SK-N-SH (cell line): ENCODE data around the gene KEL. TPM values are rescaled to one million over a fixed set of nuclear protein-coding genes. Genes with fewer than 3 reads are reported as not detected.

Experiments
- CTCF ChIA-PET: fragments of 300-600, 350-600 bp; formaldehyde crosslinking; extraction: SDS; loops from one replicate; lab custom pipeline; 2021; lab: Yijun Ruan, JAX
- POLR2A ChIA-PET: fragments of 350-600 bp; sonication (Branson Sonifier 250); formaldehyde crosslinking; extraction: SDS; loops from one replicate; lab custom pipeline; 2020; ENCODE audit warnings: antibody characterized with exemption, inconsistent platforms; lab: Yijun Ruan, JAX
- DNase-seq: peaks from one replicate; pipeline ENCODE4 v3.0.0; 2012
- H2AFZ ChIP-seq: fragments of 200-600 bp; sonication (generic); 2 replicates; pipeline ENCODE4 v1.8.1; 2016; ENCODE audit warnings: antibody characterized with exemption, mild to moderate bottlenecking, low read depth
- H3F3A ChIP-seq: fragments of 200-600 bp; sonication (generic); replicated peaks from 2 replicates; pipeline ENCODE3; 2016; ENCODE audit warnings: antibody characterized with exemption, mild to moderate bottlenecking; ENCODE audit not compliant: insufficient read depth
- H3K27ac ChIP-seq, 2 experiments: fragments of 200-500 bp in 1 of 2; fragments of 200-600 bp in 1 of 2; sonication (Bioruptor generic) in 1 of 2; sonication (generic), shearing (Covaris generic) in 1 of 2; 2 replicates each; pipeline versions ENCODE4 v1.5.1 to v1.6.1; 2014 to 2016; ENCODE audit warnings: low read depth in 2 of 2, inconsistent platforms in 1 of 2, low read length in 1 of 2, mild to moderate bottlenecking in 1 of 2, mixed read lengths in 1 of 2
- H3K27me3 ChIP-seq: fragments of 200-600 bp; sonication (generic), shearing (Covaris generic); 2 replicates; pipeline ENCODE4 v1.6.1; 2016; ENCODE audit warnings: mixed run types; ENCODE audit not compliant: insufficient read depth
- H3K36me3 ChIP-seq, 2 experiments: fragments of 200-500 bp in 1 of 2; fragments of 200-600 bp in 1 of 2; sonication (Bioruptor generic) in 1 of 2; sonication (generic) in 1 of 2; replicated peaks in 1 of 2; 2 replicates each; pipeline versions ENCODE3 to v1.5.1; 2014 to 2016; ENCODE audit warnings: low read length in 1 of 2, mild to moderate bottlenecking in 1 of 2; ENCODE audit not compliant: insufficient read depth in 2 of 2, control insufficient read depth in 1 of 2
- H3K4me1 ChIP-seq, 2 experiments: fragments of 200-500 bp in 1 of 2; fragments of 200-600 bp in 1 of 2; sonication (Bioruptor generic) in 1 of 2; sonication (generic), shearing (Covaris generic) in 1 of 2; 2 replicates each; pipeline versions ENCODE4 v1.5.1 to v1.6.1; 2014 to 2016; ENCODE audit warnings: low read depth in 1 of 2, low read length in 1 of 2, mixed run types in 1 of 2; ENCODE audit not compliant: insufficient read depth in 2 of 2, control insufficient read depth in 1 of 2
- H3K4me2 ChIP-seq: fragments of 200-600 bp; sonication (generic), shearing (Covaris generic); 2 replicates; pipeline ENCODE4 v1.6.1; 2017; ENCODE audit warnings: mixed run types
- H3K4me3 ChIP-seq, 2 experiments: fragments of 200-500 bp in 1 of 2; fragments of 200-600 bp in 1 of 2; sonication (Bioruptor generic) in 1 of 2; sonication (generic), shearing (Covaris generic) in 1 of 2; 2 replicates each; pipeline versions ENCODE4 v1.5.1 to v1.8.1; 2014 to 2016; ENCODE audit warnings: low read depth in 2 of 2, inconsistent platforms in 1 of 2, low read length in 1 of 2, mild to moderate bottlenecking in 1 of 2, mixed read lengths in 1 of 2, moderate library complexity in 1 of 2
- H3K79me2 ChIP-seq: fragments of 200-600 bp; sonication (generic); 2 replicates; pipeline ENCODE4 v1.8.1; 2017; ENCODE audit warnings: mild to moderate bottlenecking; ENCODE audit not compliant: insufficient read depth
- H3K9ac ChIP-seq: fragments of 200-600 bp; sonication (generic); 2 replicates; pipeline ENCODE4 v1.6.1; 2017; ENCODE audit warnings: mixed run types
- H3K9me2 ChIP-seq: fragments of 200-600 bp; sonication (generic); 2 replicates; pipeline ENCODE4 v1.6.1; 2017; ENCODE audit warnings: mixed run types
- H3K9me3 ChIP-seq: fragments of 200-600 bp; sonication (generic); 2 replicates; pipeline ENCODE4 v1.6.1; 2017; ENCODE audit warnings: mixed run types, mild to moderate bottlenecking, moderate library complexity
- H4K20me1 ChIP-seq: fragments of 200-600 bp; sonication (generic); 2 replicates; pipeline ENCODE4 v1.6.1; 2017; ENCODE audit warnings: mild to moderate bottlenecking, mixed run types; ENCODE audit not compliant: insufficient read depth
- CHD2 ChIP-seq: fragments of 150-350 bp; IDR thresholded peaks from 2 replicates; pipeline ENCODE4 v1.6.1; 2018; ENCODE audit warnings: low read length; ENCODE audit not compliant: partially characterized antibody
- ELF1 ChIP-seq: IDR thresholded peaks from 2 replicates; pipeline ENCODE4 v1.4.0; 2012
- EP300 ChIP-seq, 2 experiments: IDR thresholded peaks; 2 replicates each; pipeline versions ENCODE4 v1.4.0 to v1.6.1; 2012; ENCODE audit warnings: borderline replicate concordance in 1 of 2, low read depth in 1 of 2, low read length in 1 of 2
- EZH2phosphoT487 ChIP-seq: fragments of 200-600 bp; sonication (generic); IDR thresholded peaks from 2 replicates; pipeline ENCODE4 v1.6.1; 2017; ENCODE audit warnings: low read depth, mixed run types, mild to moderate bottlenecking, antibody characterized with exemption, moderate library complexity, borderline replicate concordance
- FOXJ3 ChIP-seq: sonication (generic); formaldehyde crosslinking; IDR thresholded peaks from 2 replicates; pipeline ENCODE4 v1.5.1; 2020; ENCODE audit warnings: mild to moderate bottlenecking, missing genetic modification reagents
- GABPA ChIP-seq: IDR thresholded peaks from 2 replicates; pipeline ENCODE4 v1.4.0; 2012; ENCODE audit warnings: low read depth, mild to moderate bottlenecking
- JUND ChIP-seq: IDR thresholded peaks from 2 replicates; pipeline ENCODE4 v1.4.0; 2012
- MEF2A ChIP-seq: IDR thresholded peaks from 2 replicates; pipeline ENCODE4 v1.4.0; 2012; ENCODE audit warnings: low read depth, borderline replicate concordance
- MXI1 ChIP-seq: IDR thresholded peaks from 2 replicates; pipeline ENCODE4 v1.6.1; 2012; ENCODE audit warnings: mild to moderate bottlenecking, low read depth, low read length, improper control_type of control experiment
- NRF1 ChIP-seq: IDR thresholded peaks from 2 replicates; pipeline ENCODE4 v1.6.1; 2012; ENCODE audit warnings: low read depth, mild to moderate bottlenecking, low read length
- POLR2AphosphoS5 ChIP-seq: IDR thresholded peaks from 2 replicates; pipeline ENCODE4 v1.6.1; 2012; ENCODE audit warnings: low read depth, low read length
- RCOR1 ChIP-seq: fragments of 150-350 bp; IDR thresholded peaks from 2 replicates; pipeline ENCODE4 v1.6.1; 2017; ENCODE audit warnings: antibody characterized with exemption, low read length
- TAF1 ChIP-seq: IDR thresholded peaks from 2 replicates; pipeline ENCODE4 v1.6.1; 2012; ENCODE audit warnings: low read depth, mild to moderate bottlenecking, low read length, moderate library complexity, borderline replicate concordance
- TCF12 ChIP-seq: IDR thresholded peaks from 2 replicates; pipeline ENCODE4 v1.4.0; 2012
- TEAD4 ChIP-seq: IDR thresholded peaks from 2 replicates; pipeline ENCODE4 v1.4.0; 2012; ENCODE audit warnings: mild to moderate bottlenecking, borderline replicate concordance; ENCODE audit not compliant: insufficient read depth
- YY1 ChIP-seq: IDR thresholded peaks from 2 replicates; pipeline ENCODE4 v1.4.0; 2012; ENCODE audit warnings: low read depth, mild to moderate bottlenecking
- WGBS: methylation state at CpG from one replicate; pipeline ENCODE4 v1.1.6; 2017; ENCODE audit warnings: low lambda C conversion rate; 5-methylcytosine and 5-hydroxymethylcytosine counted together
- polyA plus RNA-seq, 3 experiments: library from polyadenylated mRNA; depleted of rRNA; stranded (reverse); fragments of >200 nt; gene quantifications; 2 replicates each; pipeline ENCODE4 v1.2.3, GENCODE V29; 2012
- TF ChIP-seq, protein P1 (sequence below): IDR thresholded peaks from 2 replicates; pipeline ENCODE4 v1.4.0; 2012; ENCODE audit warnings: low read depth, borderline replicate concordance
- TF ChIP-seq, protein P2 (sequence below): fragments of 200-600 bp; sonication (generic); IDR thresholded peaks from 2 replicates; pipeline ENCODE4 v1.6.1; 2017; ENCODE audit warnings: antibody characterized with exemption, mild to moderate bottlenecking, moderate library complexity
- TF ChIP-seq, protein P3 (sequence below): IDR thresholded peaks from 2 replicates; pipeline ENCODE4 v1.6.1; 2012; ENCODE audit warnings: mild to moderate bottlenecking, low read depth, low read length, moderate library complexity
- TF ChIP-seq, protein P4 (sequence below): IDR thresholded peaks from 2 replicates; pipeline ENCODE4 v1.4.0; 2012; ENCODE audit warnings: low read depth

The KEL gene
- polyA plus RNA-seq, 1 of the 3 experiments (the other 2 are of a cell fraction) = 0.05 TPM

DNA sequence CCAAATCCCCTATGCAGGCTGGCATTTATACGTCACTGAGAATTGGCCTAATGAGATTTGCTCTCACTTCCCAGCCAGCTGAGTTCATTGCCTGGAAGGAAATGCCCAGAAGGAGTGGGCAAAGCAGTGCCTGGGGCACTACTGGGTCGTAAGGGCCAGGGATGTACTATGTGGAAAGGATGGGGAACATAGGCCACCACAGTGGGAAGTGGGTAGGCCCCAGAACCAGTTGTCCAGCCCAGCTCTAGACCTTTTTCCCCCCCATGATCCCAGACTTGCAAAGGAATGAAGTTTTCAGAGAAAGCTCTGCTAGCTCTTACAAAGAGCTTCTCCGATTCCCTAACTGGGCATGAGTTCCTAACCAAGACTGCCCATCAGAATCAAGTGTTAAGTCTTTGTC, 42.5 kb downstream of the KEL start:
- no peaks in the 10 kb centered on the region for H4K20me1 ChIP-seq
- CTCF ChIA-PET = interaction anchor here (0.7 to 2.5 kb wide), 3 partner anchors 8 to 295 kb away, joined by 3 to 7 read pairs (median 4); no protein-coding TSS in a partner anchor
- H3K27me3 ChIP-seq = peaks cover 5% of the 10 kb centered on the region; the same call in 1 of the 2 replicates
- H3K9me2 ChIP-seq = no peaks in the 10 kb centered on the region
- no peaks in the 10 kb centered on the region for H3F3A ChIP-seq
- no peak overlapping the region for H3K4me3 ChIP-seq
- TF ChIP-seq JUND (no peak), CHD2 (no peak)
- TF ChIP-seq, all 33 proteins: peak for 0
- 31% methylated on average over 3 of the region's 3 CpGs for WGBS
- no peaks in the 10 kb centered on the region for H3K36me3 ChIP-seq
- H3K9me3 ChIP-seq = no peaks in the 10 kb centered on the region
- DNase-seq = no peak
- POLR2A ChIA-PET = no interaction called here
- H3K27ac ChIP-seq = no peak overlapping the region
- no peak overlapping the region for H3K4me2 ChIP-seq
- no peaks in the 10 kb centered on the region for H3K79me2 ChIP-seq
- H3K9ac ChIP-seq = no peak overlapping the region
- H2AFZ ChIP-seq = no peak overlapping the region
- H3K4me1 ChIP-seq = no peaks in the 10 kb centered on the region

DNA sequence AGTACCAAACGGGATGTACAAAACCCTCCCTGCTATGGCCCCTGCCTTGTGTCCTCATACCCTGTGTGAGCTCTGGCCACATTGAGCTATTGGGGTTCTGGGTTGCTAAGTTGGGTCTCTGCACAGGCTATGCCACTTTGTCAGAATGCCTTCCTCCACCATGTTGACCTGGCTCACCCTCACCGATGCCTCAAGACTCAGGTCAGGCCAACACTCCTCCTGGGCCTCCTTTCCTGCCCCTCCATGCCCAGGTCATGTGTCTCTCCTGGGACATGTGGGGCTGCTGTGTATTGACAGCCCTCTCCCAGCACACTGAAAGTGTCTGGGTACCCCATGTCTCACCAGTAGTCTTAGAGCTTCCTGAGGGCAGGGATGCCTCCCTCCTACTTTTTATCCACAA, 43.3 kb downstream of the KEL start:
- H4K20me1 ChIP-seq = no peaks in the 10 kb centered on the region
- no peak for DNase-seq
- H3K4me1 ChIP-seq = no peaks in the 10 kb centered on the region
- no peaks in the 10 kb centered on the region for H3K9me3 ChIP-seq
- H3K4me3 ChIP-seq = no peak overlapping the region
- POLR2A ChIA-PET = no interaction called here
- WGBS = 15% methylated on average over 2 of the region's 2 CpGs
- CTCF ChIA-PET = interaction anchor here (1.0 to 2.5 kb wide), 3 partner anchors 18 to 296 kb away, joined by 3 to 7 read pairs (median 4); no protein-coding TSS in a partner anchor
- no peak overlapping the region for H2AFZ ChIP-seq
- no peaks in the 10 kb centered on the region for H3K9me2 ChIP-seq
- TF ChIP-seq TEAD4 (no peak), NRF1 (no peak), MEF2A (no peak), TCF12 (no peak), ELF1 (no peak), RCOR1 (no peak), TAF1 (no peak), MXI1 (no peak), EP300 (IDR thresholded peaks at IDR 0.05; ENCODE audit: borderline replicate concordance in 1 of 2, low read depth in 1 of 2, low read length in 1 of 2) (no peak), EZH2phosphoT487 (no peak), FOXJ3 (CRISPR knock-in tag) (no peak), CHD2 (no peak), YY1 (no peak), POLR2AphosphoS5 (no peak), JUND (no peak), GABPA (no peak)
- TF ChIP-seq, protein P1, sequence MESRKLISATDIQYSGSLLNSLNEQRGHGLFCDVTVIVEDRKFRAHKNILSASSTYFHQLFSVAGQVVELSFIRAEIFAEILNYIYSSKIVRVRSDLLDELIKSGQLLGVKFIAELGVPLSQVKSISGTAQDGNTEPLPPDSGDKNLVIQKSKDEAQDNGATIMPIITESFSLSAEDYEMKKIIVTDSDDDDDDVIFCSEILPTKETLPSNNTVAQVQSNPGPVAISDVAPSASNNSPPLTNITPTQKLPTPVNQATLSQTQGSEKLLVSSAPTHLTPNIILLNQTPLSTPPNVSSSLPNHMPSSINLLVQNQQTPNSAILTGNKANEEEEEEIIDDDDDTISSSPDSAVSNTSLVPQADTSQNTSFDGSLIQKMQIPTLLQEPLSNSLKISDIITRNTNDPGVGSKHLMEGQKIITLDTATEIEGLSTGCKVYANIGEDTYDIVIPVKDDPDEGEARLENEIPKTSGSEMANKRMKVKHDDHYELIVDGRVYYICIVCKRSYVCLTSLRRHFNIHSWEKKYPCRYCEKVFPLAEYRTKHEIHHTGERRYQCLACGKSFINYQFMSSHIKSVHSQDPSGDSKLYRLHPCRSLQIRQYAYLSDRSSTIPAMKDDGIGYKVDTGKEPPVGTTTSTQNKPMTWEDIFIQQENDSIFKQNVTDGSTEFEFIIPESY = no peak
- TF ChIP-seq, protein P2, sequence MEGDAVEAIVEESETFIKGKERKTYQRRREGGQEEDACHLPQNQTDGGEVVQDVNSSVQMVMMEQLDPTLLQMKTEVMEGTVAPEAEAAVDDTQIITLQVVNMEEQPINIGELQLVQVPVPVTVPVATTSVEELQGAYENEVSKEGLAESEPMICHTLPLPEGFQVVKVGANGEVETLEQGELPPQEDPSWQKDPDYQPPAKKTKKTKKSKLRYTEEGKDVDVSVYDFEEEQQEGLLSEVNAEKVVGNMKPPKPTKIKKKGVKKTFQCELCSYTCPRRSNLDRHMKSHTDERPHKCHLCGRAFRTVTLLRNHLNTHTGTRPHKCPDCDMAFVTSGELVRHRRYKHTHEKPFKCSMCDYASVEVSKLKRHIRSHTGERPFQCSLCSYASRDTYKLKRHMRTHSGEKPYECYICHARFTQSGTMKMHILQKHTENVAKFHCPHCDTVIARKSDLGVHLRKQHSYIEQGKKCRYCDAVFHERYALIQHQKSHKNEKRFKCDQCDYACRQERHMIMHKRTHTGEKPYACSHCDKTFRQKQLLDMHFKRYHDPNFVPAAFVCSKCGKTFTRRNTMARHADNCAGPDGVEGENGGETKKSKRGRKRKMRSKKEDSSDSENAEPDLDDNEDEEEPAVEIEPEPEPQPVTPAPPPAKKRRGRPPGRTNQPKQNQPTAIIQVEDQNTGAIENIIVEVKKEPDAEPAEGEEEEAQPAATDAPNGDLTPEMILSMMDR = no peak
- TF ChIP-seq, protein P3, sequence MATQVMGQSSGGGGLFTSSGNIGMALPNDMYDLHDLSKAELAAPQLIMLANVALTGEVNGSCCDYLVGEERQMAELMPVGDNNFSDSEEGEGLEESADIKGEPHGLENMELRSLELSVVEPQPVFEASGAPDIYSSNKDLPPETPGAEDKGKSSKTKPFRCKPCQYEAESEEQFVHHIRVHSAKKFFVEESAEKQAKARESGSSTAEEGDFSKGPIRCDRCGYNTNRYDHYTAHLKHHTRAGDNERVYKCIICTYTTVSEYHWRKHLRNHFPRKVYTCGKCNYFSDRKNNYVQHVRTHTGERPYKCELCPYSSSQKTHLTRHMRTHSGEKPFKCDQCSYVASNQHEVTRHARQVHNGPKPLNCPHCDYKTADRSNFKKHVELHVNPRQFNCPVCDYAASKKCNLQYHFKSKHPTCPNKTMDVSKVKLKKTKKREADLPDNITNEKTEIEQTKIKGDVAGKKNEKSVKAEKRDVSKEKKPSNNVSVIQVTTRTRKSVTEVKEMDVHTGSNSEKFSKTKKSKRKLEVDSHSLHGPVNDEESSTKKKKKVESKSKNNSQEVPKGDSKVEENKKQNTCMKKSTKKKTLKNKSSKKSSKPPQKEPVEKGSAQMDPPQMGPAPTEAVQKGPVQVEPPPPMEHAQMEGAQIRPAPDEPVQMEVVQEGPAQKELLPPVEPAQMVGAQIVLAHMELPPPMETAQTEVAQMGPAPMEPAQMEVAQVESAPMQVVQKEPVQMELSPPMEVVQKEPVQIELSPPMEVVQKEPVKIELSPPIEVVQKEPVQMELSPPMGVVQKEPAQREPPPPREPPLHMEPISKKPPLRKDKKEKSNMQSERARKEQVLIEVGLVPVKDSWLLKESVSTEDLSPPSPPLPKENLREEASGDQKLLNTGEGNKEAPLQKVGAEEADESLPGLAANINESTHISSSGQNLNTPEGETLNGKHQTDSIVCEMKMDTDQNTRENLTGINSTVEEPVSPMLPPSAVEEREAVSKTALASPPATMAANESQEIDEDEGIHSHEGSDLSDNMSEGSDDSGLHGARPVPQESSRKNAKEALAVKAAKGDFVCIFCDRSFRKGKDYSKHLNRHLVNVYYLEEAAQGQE = no peak
- TF ChIP-seq, protein P4, sequence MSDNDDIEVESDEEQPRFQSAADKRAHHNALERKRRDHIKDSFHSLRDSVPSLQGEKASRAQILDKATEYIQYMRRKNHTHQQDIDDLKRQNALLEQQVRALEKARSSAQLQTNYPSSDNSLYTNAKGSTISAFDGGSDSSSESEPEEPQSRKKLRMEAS = no peak
- no peak overlapping the region for H3K9ac ChIP-seq
- peaks cover 5% of the 10 kb centered on the region; the same call in 1 of the 2 replicates for H3K27me3 ChIP-seq
- H3K79me2 ChIP-seq = no peaks in the 10 kb centered on the region
- H3K4me2 ChIP-seq = no peak overlapping the region
- H3F3A ChIP-seq = no peaks in the 10 kb centered on the region
- H3K27ac ChIP-seq = no peak overlapping the region
- no peaks in the 10 kb centered on the region for H3K36me3 ChIP-seq
